ENCODE measurements around the gene PIGU. TPM values are rescaled to one million over a fixed set of nuclear protein-coding genes. Genes with fewer than 3 reads are reported as not detected.
A peak's percentile ranks its signal among the peaks of the same experiment; 100 is the strongest.

The PIGU gene
- total and polyA plus RNA-seq, 2 of the 13 experiments (the other 11 are each of a cell fraction or from before 2014, with no cell fraction given) = 45.5 to 231 TPM

GRCh38 chr20:34516247-34517113 is 160.4 kb downstream of the PIGU start, which contains the start of gene DYNLRB1 (continued):
- TF ChIP-seq MYPOP (CRISPR knock-in tag; IDR thresholded peaks at IDR 0.05) (peak; percentile 93), ZNF816 (CRISPR knock-in tag; IDR thresholded peaks at IDR 0.05; ENCODE audit: borderline replicate concordance) (peak; percentile 92), ZBTB34 (CRISPR knock-in tag; IDR thresholded peaks at IDR 0.05) (peak; percentile 73; the same call in 1 of the 2 replicates), AGO2 (optimal IDR thresholded peaks at IDR 0.05; ENCODE audit: low read depth, low read length) (peak; percentile 100), PREB (CRISPR knock-in tag; IDR thresholded peaks at IDR 0.05) (0 out of 2 replicates have a peak, but pooled peaks have one; percentile 8), E2F2 (CRISPR knock-in tag; IDR thresholded peaks at IDR 0.05; ENCODE audit: borderline replicate concordance) (no peak; the same call in 1 of the 2 replicates), ZNF354B (CRISPR knock-in tag; IDR thresholded peaks at IDR 0.05) (0 out of 2 replicates have a peak, but pooled peaks have one; percentile 59), FIP1L1 (IDR thresholded peaks at IDR 0.05; ENCODE audit: borderline replicate concordance, insufficient read depth, low read depth, low read length) (peak; percentile 76), BRF2 (CRISPR knock-in tag; IDR thresholded peaks at IDR 0.05) (no peak), ZNF232 (CRISPR knock-in tag; IDR thresholded peaks at IDR 0.05; ENCODE audit: borderline replicate concordance) (peak; percentile 18; the same call in 1 of the 2 replicates), ZNF407 (CRISPR knock-in tag; IDR thresholded peaks at IDR 0.05; ENCODE audit: not compliant biosample characterization) (peak; percentile 76)
